GM19328 (cell line): ENCODE data around the gene CUL2.
"Not testable (repeated sequence)": the region's sequence is repeated elsewhere in the genome, so short reads cannot be mapped to it uniquely, and the experiment has no call there.

Source experiments
- ATAC-seq: cut with Tn5 transposase; IDR thresholded peaks from one replicate; pipeline ENCODE4 v1.9.1; 2021; ENCODE audit warnings: mild to moderate bottlenecking, moderate library complexity; ENCODE audit not compliant: unreplicated experiment

The CUL2 gene

DNA sequence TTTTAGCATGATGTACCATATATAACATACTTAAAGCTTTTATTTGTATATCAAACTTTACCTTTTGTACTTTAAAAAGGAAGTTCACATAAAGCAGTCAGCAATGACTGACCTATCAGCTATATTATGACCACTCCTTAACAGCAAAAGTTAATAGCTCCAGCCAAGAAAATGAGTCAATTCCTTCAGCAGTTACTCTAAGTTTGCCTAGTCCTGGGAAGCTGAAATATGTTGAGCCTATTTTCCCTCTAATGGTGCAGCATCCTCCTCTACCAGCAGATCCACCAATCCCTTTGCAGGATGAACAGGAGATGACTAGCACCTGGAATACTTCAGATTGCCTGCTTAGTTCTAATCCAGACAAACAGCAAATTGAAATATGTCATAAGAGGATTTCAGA, 64.2 kb downstream of the CUL2 start:
- ATAC-seq, result no peak

GRCh38 chr10:35020481-35020880, 69.7 kb downstream of the CUL2 start:
- ATAC-seq, result no peak

GRCh38 chr10:35019041-35020024, 70.8 kb downstream of the CUL2 start:
- no peak for ATAC-seq

GRCh38 chr10:35017608-35018007, 72.5 kb downstream of the CUL2 start:
- ATAC-seq, result no peak

DNA sequence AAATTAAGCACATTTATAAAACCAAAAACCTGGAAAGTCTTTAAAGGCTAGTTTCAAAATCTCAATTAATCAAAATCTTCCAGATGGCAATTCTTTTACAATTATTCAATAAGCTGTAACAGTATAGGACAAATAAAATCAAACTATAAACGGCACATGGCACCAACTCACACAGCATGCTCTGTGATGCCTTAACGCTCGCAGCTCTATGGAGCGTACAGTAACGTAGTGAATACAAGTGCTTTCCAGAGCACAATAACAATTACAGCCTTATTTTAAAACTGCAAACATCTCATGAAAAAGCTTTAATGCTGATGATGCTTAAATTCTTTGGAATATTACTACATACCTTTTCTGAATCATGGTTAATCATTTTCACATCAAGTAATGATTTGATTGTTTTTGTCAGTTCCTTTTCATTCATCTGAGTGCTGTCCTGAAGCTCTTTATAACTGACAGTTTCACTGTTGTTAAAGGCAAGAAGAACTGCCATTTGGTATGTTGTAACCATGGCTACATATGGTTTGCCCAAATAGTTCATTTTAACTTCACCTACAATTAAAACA, 74.2 kb downstream of the CUL2 start:
- ATAC-seq, result no peak

- no peak for ATAC-seq
Observed at GRCh38 chr10:35012781-35013180, 77.4 kb downstream of the CUL2 start.

DNA sequence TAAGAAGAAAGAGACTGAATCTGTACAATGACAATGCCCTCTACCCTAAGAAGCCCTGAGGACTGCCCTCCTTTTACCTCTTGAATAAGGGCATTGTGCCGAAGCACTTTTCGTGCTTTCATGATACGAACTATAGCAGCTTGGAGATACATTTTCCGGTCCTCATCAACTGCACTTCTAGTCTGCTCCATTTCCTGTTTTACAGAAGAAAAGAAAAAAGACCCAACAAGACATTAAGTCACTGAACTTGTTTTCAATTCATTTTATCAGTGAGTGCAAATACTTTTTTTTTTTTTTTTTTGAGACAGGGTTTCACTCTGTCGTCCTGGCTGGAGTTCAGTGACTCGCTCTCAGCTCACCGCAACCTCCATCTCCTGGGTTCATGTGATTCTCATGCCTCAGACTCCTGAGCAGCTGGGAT, 78.4 kb downstream of the CUL2 start:
- no peak for ATAC-seq

GRCh38 chr10:35007858-35008301, 82.3 kb downstream of the CUL2 start:
- no peak for ATAC-seq

DNA sequence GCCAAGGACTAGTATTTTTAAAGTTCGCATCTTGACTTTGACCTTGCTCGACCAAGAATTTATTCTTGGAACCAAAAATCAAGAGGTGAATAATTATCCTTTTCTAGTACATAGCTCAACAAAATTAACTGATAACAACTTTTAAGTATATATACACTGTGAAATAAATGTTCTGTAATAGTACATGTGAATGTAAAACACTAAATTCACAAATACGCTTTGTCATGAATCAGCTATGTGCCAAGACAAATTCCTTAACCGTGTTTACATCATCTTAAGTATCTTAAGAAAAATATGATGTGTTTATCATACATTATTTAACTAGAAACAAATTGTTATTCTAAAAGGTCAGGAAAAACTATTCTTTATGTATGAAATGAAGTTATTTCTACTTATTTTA, 83.3 kb downstream of the CUL2 start:
- no peak for ATAC-seq

DNA sequence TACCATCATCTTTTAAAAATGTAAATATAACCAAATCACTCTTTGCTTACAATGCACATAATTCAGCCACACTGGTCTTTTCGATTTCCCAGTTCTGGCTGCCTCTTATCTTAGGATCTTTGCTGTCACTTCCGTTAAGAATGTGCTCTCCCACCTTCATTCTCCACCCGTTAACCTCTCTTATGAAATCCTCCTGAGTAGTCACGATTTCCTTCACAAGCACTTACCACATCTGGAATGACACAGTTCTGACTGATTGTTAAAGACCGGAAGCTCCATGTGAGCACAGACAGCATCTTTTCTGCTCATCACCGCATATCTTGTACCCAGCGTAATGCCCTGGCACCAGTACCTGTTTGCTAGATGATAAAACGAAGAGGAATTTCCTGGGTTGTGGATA, 84.3 kb downstream of the CUL2 start:
- no peak for ATAC-seq

GRCh38 chr10:35004651-35005050, 85.5 kb downstream of the CUL2 start:
- no peak for ATAC-seq

DNA sequence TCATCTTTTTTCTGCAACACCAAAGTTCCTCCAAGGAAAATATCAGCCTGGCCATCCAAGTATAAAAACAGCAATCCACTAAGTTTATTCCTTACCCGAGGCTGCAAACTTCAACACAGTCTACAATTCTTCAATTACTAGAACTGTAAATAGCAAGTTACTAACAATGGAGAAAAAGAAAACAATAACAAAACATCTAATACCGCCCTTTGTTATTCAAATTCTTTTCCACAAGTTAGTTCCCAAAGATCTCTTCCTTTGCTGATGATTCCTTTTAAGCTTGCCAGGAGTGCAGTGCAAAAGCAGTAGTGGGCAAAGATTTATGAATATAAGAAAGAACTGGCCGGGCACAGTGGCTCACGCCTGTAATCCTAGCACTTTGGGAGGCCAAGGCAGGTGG, 86.2 kb downstream of the CUL2 start:
- no peak for ATAC-seq

- ATAC-seq, result no peak
Observed at GRCh38 chr10:35000936-35001335, 89.2 kb downstream of the CUL2 start.

- ATAC-seq, result no peak
Observed at GRCh38 chr10:34999532-34999931, 90.6 kb downstream of the CUL2 start.

- ATAC-seq, result no peak
Observed at GRCh38 chr10:34998940-34999339, 91.2 kb downstream of the CUL2 start.

DNA sequence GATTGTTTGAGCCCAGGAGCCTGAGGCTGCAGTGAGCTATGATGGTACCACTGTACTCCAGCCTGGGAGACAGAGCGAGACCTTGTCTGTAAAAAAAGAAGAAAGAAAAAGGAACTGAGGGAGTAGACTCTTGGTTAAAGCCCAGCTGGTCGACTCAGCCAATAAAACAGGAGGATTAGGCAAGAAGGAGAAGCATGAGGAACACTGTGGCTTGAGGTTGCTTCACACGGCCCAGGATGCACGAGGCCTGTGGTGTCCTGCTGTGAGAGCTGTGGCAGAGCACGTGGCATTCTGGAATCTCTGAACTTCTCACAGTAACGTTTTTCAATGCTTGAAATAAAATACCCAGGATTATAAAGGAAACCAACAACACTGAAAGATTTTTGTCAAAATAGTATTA, 93.3 kb downstream of the CUL2 start:
- no peak for ATAC-seq

DNA sequence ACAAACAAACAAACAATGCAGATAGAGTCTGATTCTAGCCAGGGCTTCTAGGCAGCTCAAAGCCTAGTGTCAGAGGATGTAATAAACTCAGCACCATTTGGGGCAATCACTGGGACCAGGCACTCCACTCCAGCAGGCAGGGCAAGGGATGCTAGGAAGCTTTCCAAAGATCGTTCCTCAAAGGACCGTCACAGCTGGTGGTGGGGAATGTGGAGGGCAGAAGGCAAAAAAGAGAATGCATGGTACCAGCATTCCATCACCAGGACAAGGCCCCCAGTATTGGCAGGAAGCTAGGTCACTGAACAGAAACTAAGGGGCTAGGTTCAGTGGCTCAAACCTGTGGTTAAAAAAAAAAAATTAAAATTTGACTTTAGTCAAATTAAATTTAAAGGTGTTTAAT, 94.2 kb downstream of the CUL2 start:
- ATAC-seq, result no peak

GRCh38 chr10:34994565-34995142, 95.5 kb downstream of the CUL2 start:
- peak; percentile 90 for ATAC-seq

GRCh38 chr10:34993782-34994181, 96.4 kb downstream of the CUL2 start:
- ATAC-seq, result no peak

DNA sequence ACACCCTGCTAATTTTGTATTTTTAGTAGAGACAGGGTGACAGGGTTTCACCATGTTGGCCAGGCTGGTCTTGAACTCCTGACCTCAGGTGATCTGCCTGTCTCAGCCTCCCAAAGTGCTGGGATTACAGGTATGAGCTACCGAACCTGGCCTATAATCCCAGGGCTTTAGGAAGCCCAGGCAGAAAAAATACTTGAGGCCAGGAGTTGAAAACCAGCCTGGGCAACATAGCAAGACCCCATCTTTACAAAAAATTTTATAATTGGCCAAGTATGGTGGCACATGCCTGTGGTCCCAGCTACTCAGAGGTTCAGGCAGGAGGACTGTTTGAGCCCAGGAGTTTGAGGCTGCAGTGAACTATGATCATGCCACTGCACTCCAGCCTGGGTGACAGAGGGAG, 99.0 kb downstream of the CUL2 start:
- ATAC-seq, result not testable (repeated sequence)

GRCh38 chr10:34988397-34989067, 101.6 kb downstream of the CUL2 start:
- no peak for ATAC-seq
